Activated CD8-positive, alpha-beta memory T cell treated with anti-CD3 and anti-CD28 coated beads, Interleukin-2, amount 50 U/mL, for 1 hour (primary cell): ENCODE data around the gene TNNI2.

Experiments used
- DNase-seq: peaks from one replicate; pipeline ENCODE4 v3.0.0-alpha.2; 2020; ENCODE audit errors: extremely low read depth

TNNI2 gene

GRCh38 chr11:1888811-1889210 lies 50.0 kb downstream of the TNNI2 start:
- no peak for DNase-seq

- peak; percentile 34 for DNase-seq
These were observed 50.6 kb downstream of the TNNI2 start for GRCh38 chr11:1889224-1889930.

- no peak for DNase-seq
These were observed 51.4 kb downstream of the TNNI2 start for GRCh38 chr11:1889941-1890855.
